ENCODE measurements around the gene DCLK1.

DNA sequence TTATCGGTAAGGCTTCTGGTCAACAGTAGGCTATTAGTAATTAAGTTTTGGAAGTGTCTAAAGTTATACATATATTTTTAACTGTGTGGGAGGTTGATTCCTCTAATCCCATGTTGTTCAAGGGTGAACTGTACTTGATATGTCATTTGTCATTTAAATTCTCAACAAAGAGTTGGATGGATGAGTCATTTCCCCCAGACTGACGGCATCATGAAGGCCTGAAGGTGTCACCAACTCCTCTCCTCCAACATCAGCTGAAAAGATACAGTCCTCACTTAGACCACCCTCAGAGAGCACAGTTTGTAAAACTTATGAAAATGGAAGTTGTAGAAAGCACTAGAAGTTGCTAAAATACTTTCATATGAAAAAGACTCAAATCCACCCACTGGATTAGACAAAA is 48.8 kb downstream of the DCLK1 start:
- no peak for TF ChIP-seq POLR2A (IDR thresholded peaks at IDR 0.05; ENCODE audit: low read depth)
- TF ChIP-seq, protein P1, sequence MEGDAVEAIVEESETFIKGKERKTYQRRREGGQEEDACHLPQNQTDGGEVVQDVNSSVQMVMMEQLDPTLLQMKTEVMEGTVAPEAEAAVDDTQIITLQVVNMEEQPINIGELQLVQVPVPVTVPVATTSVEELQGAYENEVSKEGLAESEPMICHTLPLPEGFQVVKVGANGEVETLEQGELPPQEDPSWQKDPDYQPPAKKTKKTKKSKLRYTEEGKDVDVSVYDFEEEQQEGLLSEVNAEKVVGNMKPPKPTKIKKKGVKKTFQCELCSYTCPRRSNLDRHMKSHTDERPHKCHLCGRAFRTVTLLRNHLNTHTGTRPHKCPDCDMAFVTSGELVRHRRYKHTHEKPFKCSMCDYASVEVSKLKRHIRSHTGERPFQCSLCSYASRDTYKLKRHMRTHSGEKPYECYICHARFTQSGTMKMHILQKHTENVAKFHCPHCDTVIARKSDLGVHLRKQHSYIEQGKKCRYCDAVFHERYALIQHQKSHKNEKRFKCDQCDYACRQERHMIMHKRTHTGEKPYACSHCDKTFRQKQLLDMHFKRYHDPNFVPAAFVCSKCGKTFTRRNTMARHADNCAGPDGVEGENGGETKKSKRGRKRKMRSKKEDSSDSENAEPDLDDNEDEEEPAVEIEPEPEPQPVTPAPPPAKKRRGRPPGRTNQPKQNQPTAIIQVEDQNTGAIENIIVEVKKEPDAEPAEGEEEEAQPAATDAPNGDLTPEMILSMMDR (IDR thresholded peaks at IDR 0.05) = no peak
- no peak for TF ChIP-seq EP300 (IDR thresholded peaks at IDR 0.05)

Data from esophagus muscularis mucosa (tissue), 4 donors.